Measurements from ENCODE around the gene GPSM3. TPM values are rescaled to one million over a fixed set of nuclear protein-coding genes. Genes with fewer than 3 reads are reported as not detected.

The GPSM3 gene
- total and polyA plus RNA-seq, 2 of the 13 experiments (the other 11 are each of a cell fraction or from before 2014, with no cell fraction given): 0.18 to 6.2 TPM

DNA sequence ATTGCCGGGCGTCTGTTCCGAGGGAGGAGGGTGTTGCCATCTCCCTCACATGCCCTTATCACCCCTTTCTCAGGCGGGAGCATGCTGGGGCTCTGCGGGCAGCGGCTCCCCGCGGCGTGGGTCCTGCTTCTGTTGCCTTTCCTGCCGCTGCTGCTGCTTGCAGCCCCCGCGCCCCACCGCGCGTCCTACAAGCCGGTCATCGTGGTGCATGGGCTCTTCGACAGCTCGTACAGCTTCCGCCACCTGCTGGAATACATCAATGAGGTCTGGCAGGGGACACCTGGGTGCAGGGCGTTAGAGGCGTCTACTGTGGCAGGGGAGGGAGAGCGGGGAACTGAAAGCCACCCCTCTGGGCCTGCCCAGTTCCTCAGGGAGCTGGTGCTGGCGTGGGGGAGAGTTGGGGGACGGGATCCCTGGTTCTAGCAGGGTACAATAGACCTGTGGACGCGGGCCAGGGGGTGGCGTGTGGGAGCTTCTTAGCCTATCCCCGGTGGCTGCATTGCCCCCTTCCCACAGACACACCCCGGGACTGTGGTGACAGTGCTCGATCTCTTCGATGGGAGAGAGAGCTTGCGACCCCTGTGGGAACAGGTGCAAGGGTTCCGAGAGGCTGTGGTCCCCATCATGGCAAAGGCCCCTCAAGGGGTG lies 37.8 kb downstream of the GPSM3 start (continued):
- TF ChIP-seq ZNF543 (CRISPR knock-in tag; IDR thresholded peaks at IDR 0.05): peak; percentile 9; the same call in 1 of the 2 replicates
- TF ChIP-seq FOXC1 (CRISPR knock-in tag; IDR thresholded peaks at IDR 0.05; ENCODE audit: borderline replicate concordance): no peak; the same call in 1 of the 2 replicates
- no peak for TF ChIP-seq TCF7L2 (IDR thresholded peaks at IDR 0.05; ENCODE audit: low read depth, low read length)
- no peak for TF ChIP-seq ZNF746 (CRISPR knock-in tag; IDR thresholded peaks at IDR 0.05)
- TF ChIP-seq ZNF724P (CRISPR knock-in tag; IDR thresholded peaks at IDR 0.05; ENCODE audit: borderline replicate concordance): peak; percentile 38; the same call in 1 of the 2 replicates
- TF ChIP-seq ZNF574 (CRISPR knock-in tag; IDR thresholded peaks at IDR 0.05): no peak
- TF ChIP-seq, protein P1, sequence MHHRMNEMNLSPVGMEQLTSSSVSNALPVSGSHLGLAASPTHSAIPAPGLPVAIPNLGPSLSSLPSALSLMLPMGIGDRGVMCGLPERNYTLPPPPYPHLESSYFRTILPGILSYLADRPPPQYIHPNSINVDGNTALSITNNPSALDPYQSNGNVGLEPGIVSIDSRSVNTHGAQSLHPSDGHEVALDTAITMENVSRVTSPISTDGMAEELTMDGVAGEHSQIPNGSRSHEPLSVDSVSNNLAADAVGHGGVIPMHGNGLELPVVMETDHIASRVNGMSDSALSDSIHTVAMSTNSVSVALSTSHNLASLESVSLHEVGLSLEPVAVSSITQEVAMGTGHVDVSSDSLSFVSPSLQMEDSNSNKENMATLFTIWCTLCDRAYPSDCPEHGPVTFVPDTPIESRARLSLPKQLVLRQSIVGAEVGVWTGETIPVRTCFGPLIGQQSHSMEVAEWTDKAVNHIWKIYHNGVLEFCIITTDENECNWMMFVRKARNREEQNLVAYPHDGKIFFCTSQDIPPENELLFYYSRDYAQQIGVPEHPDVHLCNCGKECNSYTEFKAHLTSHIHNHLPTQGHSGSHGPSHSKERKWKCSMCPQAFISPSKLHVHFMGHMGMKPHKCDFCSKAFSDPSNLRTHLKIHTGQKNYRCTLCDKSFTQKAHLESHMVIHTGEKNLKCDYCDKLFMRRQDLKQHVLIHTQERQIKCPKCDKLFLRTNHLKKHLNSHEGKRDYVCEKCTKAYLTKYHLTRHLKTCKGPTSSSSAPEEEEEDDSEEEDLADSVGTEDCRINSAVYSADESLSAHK (CRISPR knock-in tag; IDR thresholded peaks at IDR 0.05; ENCODE audit: borderline replicate concordance): no peak
- TF ChIP-seq ZNF589 (CRISPR knock-in tag; conservative IDR thresholded peaks at IDR 0.05): peak; percentile 63; the same call in 1 of the 2 replicates
- TF ChIP-seq, protein P2, sequence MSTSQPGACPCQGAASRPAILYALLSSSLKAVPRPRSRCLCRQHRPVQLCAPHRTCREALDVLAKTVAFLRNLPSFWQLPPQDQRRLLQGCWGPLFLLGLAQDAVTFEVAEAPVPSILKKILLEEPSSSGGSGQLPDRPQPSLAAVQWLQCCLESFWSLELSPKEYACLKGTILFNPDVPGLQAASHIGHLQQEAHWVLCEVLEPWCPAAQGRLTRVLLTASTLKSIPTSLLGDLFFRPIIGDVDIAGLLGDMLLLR (CRISPR knock-in tag; IDR thresholded peaks at IDR 0.05): no peak; the same call in 1 of the 2 replicates
- no peak for TF ChIP-seq TEF (CRISPR knock-in tag; IDR thresholded peaks at IDR 0.05)
- TF ChIP-seq BRD4 (CRISPR knock-in tag; IDR thresholded peaks at IDR 0.05): 0 out of 2 replicates have a peak, but pooled peaks have one; percentile 47
- no peak for TF ChIP-seq ZNF678 (CRISPR knock-in tag; IDR thresholded peaks at IDR 0.05)
- no peak for TF ChIP-seq ZSCAN30 (CRISPR knock-in tag; IDR thresholded peaks at IDR 0.05)
- TF ChIP-seq, protein P3, sequence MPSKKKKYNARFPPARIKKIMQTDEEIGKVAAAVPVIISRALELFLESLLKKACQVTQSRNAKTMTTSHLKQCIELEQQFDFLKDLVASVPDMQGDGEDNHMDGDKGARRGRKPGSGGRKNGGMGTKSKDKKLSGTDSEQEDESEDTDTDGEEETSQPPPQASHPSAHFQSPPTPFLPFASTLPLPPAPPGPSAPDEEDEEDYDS (CRISPR knock-in tag; IDR thresholded peaks at IDR 0.05): no peak; the same call in 1 of the 2 replicates
- no peak for TF ChIP-seq ZNF563 (CRISPR knock-in tag; IDR thresholded peaks at IDR 0.05)
- 0 out of 2 replicates have a peak, but pooled peaks have one; percentile 84 for TF ChIP-seq HES4 (CRISPR knock-in tag; IDR thresholded peaks at IDR 0.05; ENCODE audit: borderline replicate concordance)
- TF ChIP-seq, protein P4, sequence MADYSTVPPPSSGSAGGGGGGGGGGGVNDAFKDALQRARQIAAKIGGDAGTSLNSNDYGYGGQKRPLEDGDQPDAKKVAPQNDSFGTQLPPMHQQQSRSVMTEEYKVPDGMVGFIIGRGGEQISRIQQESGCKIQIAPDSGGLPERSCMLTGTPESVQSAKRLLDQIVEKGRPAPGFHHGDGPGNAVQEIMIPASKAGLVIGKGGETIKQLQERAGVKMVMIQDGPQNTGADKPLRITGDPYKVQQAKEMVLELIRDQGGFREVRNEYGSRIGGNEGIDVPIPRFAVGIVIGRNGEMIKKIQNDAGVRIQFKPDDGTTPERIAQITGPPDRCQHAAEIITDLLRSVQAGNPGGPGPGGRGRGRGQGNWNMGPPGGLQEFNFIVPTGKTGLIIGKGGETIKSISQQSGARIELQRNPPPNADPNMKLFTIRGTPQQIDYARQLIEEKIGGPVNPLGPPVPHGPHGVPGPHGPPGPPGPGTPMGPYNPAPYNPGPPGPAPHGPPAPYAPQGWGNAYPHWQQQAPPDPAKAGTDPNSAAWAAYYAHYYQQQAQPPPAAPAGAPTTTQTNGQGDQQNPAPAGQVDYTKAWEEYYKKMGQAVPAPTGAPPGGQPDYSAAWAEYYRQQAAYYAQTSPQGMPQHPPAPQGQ (CRISPR knock-in tag; IDR thresholded peaks at IDR 0.05; ENCODE audit: borderline replicate concordance): 0 out of 2 replicates have a peak, but pooled peaks have one; percentile 17
- TF ChIP-seq E2F2 (CRISPR knock-in tag; IDR thresholded peaks at IDR 0.05; ENCODE audit: borderline replicate concordance): no peak
